Rectal smooth muscle tissue (tissue), 1 donor: ENCODE data around the gene SYT2.
"Not testable (repeated sequence)": the region's sequence is repeated elsewhere in the genome, so short reads cannot be mapped to it uniquely, and the experiment has no call there.

Experiments
- H3K27ac ChIP-seq: one replicate; pipeline ENCODE4 v1.7.0; 2013; ENCODE audit warnings: low read depth, low read length, inconsistent platforms
- H3K27me3 ChIP-seq: one replicate; pipeline ENCODE4 v1.7.0; 2013; ENCODE audit warnings: low read length; ENCODE audit not compliant: control insufficient read depth, insufficient read depth
- H3K36me3 ChIP-seq: one replicate; pipeline ENCODE4 v1.7.0; 2013; ENCODE audit warnings: low read length; ENCODE audit not compliant: control insufficient read depth, insufficient read depth
- H3K4me1 ChIP-seq: one replicate; pipeline ENCODE4 v1.7.0; 2013; ENCODE audit warnings: low read length; ENCODE audit not compliant: control insufficient read depth, insufficient read depth
- H3K4me3 ChIP-seq: one replicate; pipeline ENCODE4 v1.7.0; 2013; ENCODE audit warnings: low read length
- H3K9ac ChIP-seq: one replicate; pipeline ENCODE4 v1.7.0; 2013; ENCODE audit warnings: low read length

SYT2 gene

GRCh38 chr1:202710070-202711045, at the start of gene SYT2:
SYT2 (minus strand) TSS chr1:202710454; CDS start chr1:202605772, 104,682 bp downstream.
- Histone ChIP-seq H3K9ac (no peak within 1 kb of the TSS), H3K27me3 (peaks cover 28% of the 10 kb centered on the region), H3K4me1 (no peaks in the 10 kb centered on the region)

GRCh38 chr1:202756391-202756790, 46.1 kb upstream of the SYT2 start:
- Histone ChIP-seq H3K4me1 (no peaks in the 10 kb centered on the region), H3K4me3 (no peak overlapping the region), H3K9ac (no peak overlapping the region), H3K36me3 (peaks cover 45% of the 10 kb centered on the region), H3K27me3 (no peaks in the 10 kb centered on the region), H3K27ac (no peak overlapping the region)

More at GRCh38 chr1:202710070-202711045, at the start of gene SYT2:
- Histone ChIP-seq H3K36me3 (no peaks in the 10 kb centered on the region), H3K27ac (no peak within 1 kb of the TSS), H3K4me3 (peak within 1 kb of the TSS; percentile 55)

- H3K27ac ChIP-seq = no peak overlapping the region
- no peak overlapping the region for H3K4me3 ChIP-seq
- peaks cover 51% of the 10 kb centered on the region for H3K36me3 ChIP-seq
Observed at GRCh38 chr1:202754293-202754692, 44.0 kb upstream of the SYT2 start.

GRCh38 chr1:202752774-202753173, 42.5 kb upstream of the SYT2 start:
- H3K4me3 ChIP-seq = no peak overlapping the region
- no peak overlapping the region for H3K27ac ChIP-seq
- H3K4me1 ChIP-seq = no peaks in the 10 kb centered on the region
- H3K27me3 ChIP-seq = no peaks in the 10 kb centered on the region
- H3K36me3 ChIP-seq = peaks cover 45% of the 10 kb centered on the region
- H3K9ac ChIP-seq = no peak overlapping the region

More at GRCh38 chr1:202754293-202754692, 44.0 kb upstream of the SYT2 start:
- no peaks in the 10 kb centered on the region for H3K4me1 ChIP-seq
- no peaks in the 10 kb centered on the region for H3K27me3 ChIP-seq
- H3K9ac ChIP-seq = no peak overlapping the region

GRCh38 chr1:202750761-202751160, 40.5 kb upstream of the SYT2 start:
- no peaks in the 10 kb centered on the region for H3K27me3 ChIP-seq
- no peak overlapping the region for H3K4me3 ChIP-seq
- peaks cover 30% of the 10 kb centered on the region for H3K36me3 ChIP-seq
- no peaks in the 10 kb centered on the region for H3K4me1 ChIP-seq
- no peak overlapping the region for H3K27ac ChIP-seq
- H3K9ac ChIP-seq = no peak overlapping the region

- Histone ChIP-seq H3K36me3 (peaks cover 29% of the 10 kb centered on the region), H3K4me3 (no peak overlapping the region), H3K9ac (no peak overlapping the region), H3K27me3 (no peaks in the 10 kb centered on the region), H3K27ac (no peak overlapping the region), H3K4me1 (no peaks in the 10 kb centered on the region)
Observed at GRCh38 chr1:202750024-202750423, 39.8 kb upstream of the SYT2 start.

- Histone ChIP-seq H3K36me3 (peaks cover 33% of the 10 kb centered on the region), H3K4me1 (no peaks in the 10 kb centered on the region), H3K4me3 (no peak overlapping the region), H3K27me3 (no peaks in the 10 kb centered on the region), H3K27ac (no peak overlapping the region), H3K9ac (no peak overlapping the region)
Observed at GRCh38 chr1:202745323-202745888, 35.2 kb upstream of the SYT2 start.

- H3K9ac ChIP-seq, H3K4me1 ChIP-seq, H3K27me3 ChIP-seq, H3K27ac ChIP-seq, H3K4me3 ChIP-seq: not testable (repeated sequence)
- peaks cover 29% of the 10 kb centered on the region for H3K36me3 ChIP-seq
Observed at GRCh38 chr1:202744770-202745169, 34.5 kb upstream of the SYT2 start.

GRCh38 chr1:202742496-202742895, 32.2 kb upstream of the SYT2 start:
- H3K36me3 ChIP-seq = peaks cover 25% of the 10 kb centered on the region
- no peaks in the 10 kb centered on the region for H3K27me3 ChIP-seq
- no peak overlapping the region for H3K9ac ChIP-seq
- H3K4me1 ChIP-seq = no peaks in the 10 kb centered on the region
- no peak overlapping the region for H3K4me3 ChIP-seq
- H3K27ac ChIP-seq = no peak overlapping the region

GRCh38 chr1:202733251-202733650, 23.0 kb upstream of the SYT2 start:
- H3K36me3 ChIP-seq = peaks cover 53% of the 10 kb centered on the region
- no peak overlapping the region for H3K27ac ChIP-seq

GRCh38 chr1:202728951-202729350, 18.7 kb upstream of the SYT2 start:
- H3K9ac ChIP-seq = no peak overlapping the region
- no peaks in the 10 kb centered on the region for H3K4me1 ChIP-seq
- H3K36me3 ChIP-seq = peaks cover 40% of the 10 kb centered on the region
- H3K4me3 ChIP-seq = no peak overlapping the region
- no peaks in the 10 kb centered on the region for H3K27me3 ChIP-seq
- H3K27ac ChIP-seq = no peak overlapping the region

More at GRCh38 chr1:202733251-202733650, 23.0 kb upstream of the SYT2 start:
- no peak overlapping the region for H3K9ac ChIP-seq
- H3K4me3 ChIP-seq = no peak overlapping the region
- no peaks in the 10 kb centered on the region for H3K27me3 ChIP-seq
- no peaks in the 10 kb centered on the region for H3K4me1 ChIP-seq

- Histone ChIP-seq H3K9ac (no peak overlapping the region), H3K4me1 (no peaks in the 10 kb centered on the region), H3K4me3 (no peak overlapping the region), H3K27ac (no peak overlapping the region), H3K27me3 (no peaks in the 10 kb centered on the region), H3K36me3 (peaks cover 14% of the 10 kb centered on the region)
Observed at GRCh38 chr1:202725526-202725925, 15.3 kb upstream of the SYT2 start.
